HCT116 (cell line): ENCODE data around the gene SUN2.

Source experiments
- CEBPB ChIP-seq: IDR thresholded peaks from 2 replicates; pipeline ENCODE4 v1.6.1; 2012; ENCODE audit warnings: low read depth
- EGR1 ChIP-seq: IDR thresholded peaks from 2 replicates; pipeline ENCODE4 v1.6.1; 2012; ENCODE audit warnings: low read depth
- EZH2 ChIP-seq: fragments of 200-600 bp; sonication (generic); IDR thresholded peaks from 2 replicates; pipeline ENCODE4 v1.6.1; 2017; ENCODE audit warnings: antibody characterized with exemption, mixed run types
- EZH2phosphoT487 ChIP-seq: fragments of 200-600 bp; IDR thresholded peaks from 2 replicates; pipeline ENCODE4 v1.6.1; 2018; ENCODE audit warnings: antibody characterized with exemption, borderline replicate concordance
- JUND ChIP-seq: IDR thresholded peaks from 2 replicates; pipeline ENCODE4 v1.6.1; 2012
- POLR2A ChIP-seq: IDR thresholded peaks from 2 replicates; pipeline ENCODE4 v1.7.0; 2011; ENCODE audit warnings: borderline replicate concordance; ENCODE audit not compliant: insufficient read depth, insufficient read length; ENCODE audit errors: extremely low read depth
- POLR2AphosphoS5 ChIP-seq: IDR thresholded peaks from 2 replicates; pipeline ENCODE4 v1.6.1; 2011; ENCODE audit warnings: mild to moderate bottlenecking, low read depth, low read length, moderate library complexity
- REST ChIP-seq: IDR thresholded peaks from 2 replicates; pipeline ENCODE4 v1.6.1; 2012; ENCODE audit warnings: low read depth
- SIN3A ChIP-seq: IDR thresholded peaks from 2 replicates; pipeline ENCODE4 v1.6.1; 2012; ENCODE audit warnings: low read depth
- YY1 ChIP-seq: IDR thresholded peaks from 2 replicates; pipeline ENCODE4 v1.6.1; 2011; ENCODE audit warnings: low read length, low read depth, moderate library complexity, mild to moderate bottlenecking; ENCODE audit not compliant: insufficient replicate concordance; ENCODE audit errors: extremely low read depth
- TF ChIP-seq, protein P1 (sequence below), 3 experiments: fragments of 200-600 bp in 1 of 3; sonication (generic) in 1 of 3; IDR thresholded peaks in 2 of 3; conservative IDR thresholded peaks in 1 of 3; 2 replicates each; pipeline ENCODE4 v1.5.1; 2012 to 2017; ENCODE audit warnings: low read depth in 2 of 3, low read length in 2 of 3, antibody characterized with exemption in 1 of 3, borderline replicate concordance in 1 of 3, control low read depth in 1 of 3, mild to moderate bottlenecking in 1 of 3, mixed read lengths in 1 of 3, mixed run types in 1 of 3, moderate library complexity in 1 of 3; ENCODE audit not compliant: insufficient read depth in 1 of 3
- TF ChIP-seq, protein P2 (sequence below): IDR thresholded peaks from 2 replicates; pipeline ENCODE4 v1.6.1; 2012

- TF ChIP-seq POLR2A (no peak), REST (no peak), EZH2phosphoT487 (no peak), EZH2 (no peak), POLR2AphosphoS5 (no peak), SIN3A (no peak), YY1 (no peak), CEBPB (no peak), EGR1 (no peak), JUND (no peak)
- TF ChIP-seq, protein P1, sequence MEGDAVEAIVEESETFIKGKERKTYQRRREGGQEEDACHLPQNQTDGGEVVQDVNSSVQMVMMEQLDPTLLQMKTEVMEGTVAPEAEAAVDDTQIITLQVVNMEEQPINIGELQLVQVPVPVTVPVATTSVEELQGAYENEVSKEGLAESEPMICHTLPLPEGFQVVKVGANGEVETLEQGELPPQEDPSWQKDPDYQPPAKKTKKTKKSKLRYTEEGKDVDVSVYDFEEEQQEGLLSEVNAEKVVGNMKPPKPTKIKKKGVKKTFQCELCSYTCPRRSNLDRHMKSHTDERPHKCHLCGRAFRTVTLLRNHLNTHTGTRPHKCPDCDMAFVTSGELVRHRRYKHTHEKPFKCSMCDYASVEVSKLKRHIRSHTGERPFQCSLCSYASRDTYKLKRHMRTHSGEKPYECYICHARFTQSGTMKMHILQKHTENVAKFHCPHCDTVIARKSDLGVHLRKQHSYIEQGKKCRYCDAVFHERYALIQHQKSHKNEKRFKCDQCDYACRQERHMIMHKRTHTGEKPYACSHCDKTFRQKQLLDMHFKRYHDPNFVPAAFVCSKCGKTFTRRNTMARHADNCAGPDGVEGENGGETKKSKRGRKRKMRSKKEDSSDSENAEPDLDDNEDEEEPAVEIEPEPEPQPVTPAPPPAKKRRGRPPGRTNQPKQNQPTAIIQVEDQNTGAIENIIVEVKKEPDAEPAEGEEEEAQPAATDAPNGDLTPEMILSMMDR (IDR thresholded peaks at IDR 0.05 in 2 of 3, conservative IDR thresholded peaks at IDR 0.05 in 1 of 3; ENCODE audit: borderline replicate concordance in 1 of 3, insufficient read depth in 1 of 3, low read depth in 2 of 3, low read length in 2 of 3): no peak
- TF ChIP-seq, protein P2, sequence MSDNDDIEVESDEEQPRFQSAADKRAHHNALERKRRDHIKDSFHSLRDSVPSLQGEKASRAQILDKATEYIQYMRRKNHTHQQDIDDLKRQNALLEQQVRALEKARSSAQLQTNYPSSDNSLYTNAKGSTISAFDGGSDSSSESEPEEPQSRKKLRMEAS: no peak
These were observed 44.9 kb downstream of the SUN2 start for GRCh38 chr22:38710866-38711265.
